Uterus (tissue), 4 donors: ENCODE data around the gene SYT2. TPM values are rescaled to one million over a fixed set of nuclear protein-coding genes. Genes with fewer than 3 reads are reported as not detected.

Source experiments
- DNase-seq, 2 donors: peaks; one replicate each; pipeline ENCODE4 v3.0.0-alpha.2; 2019 to 2020
- H3K27ac ChIP-seq, 2 donors: fragments of 200-600 bp; sonication (generic); 1 replicate in 1 of 2; 2 replicates in 1 of 2; pipeline ENCODE4 v1.5.1; 2016 to 2018
- H3K27me3 ChIP-seq, 2 donors: fragments of 200-600 bp; sonication (generic); one replicate each; pipeline ENCODE4 v1.5.1; 2018 to 2019; ENCODE audit warnings: control low read depth in 1 of 2
- H3K36me3 ChIP-seq, 2 donors: fragments of 200-600 bp; sonication (generic); one replicate each; pipeline ENCODE4 v1.5.1; 2019; ENCODE audit warnings: control low read depth in 1 of 2
- H3K4me1 ChIP-seq, 2 donors: fragments of 200-600 bp; sonication (generic); one replicate each; pipeline ENCODE4 v1.5.1; 2018 to 2019; ENCODE audit warnings: control low read depth in 1 of 2
- H3K4me3 ChIP-seq, 2 donors: fragments of 200-600 bp; sonication (generic); 1 replicate in 1 of 2; 2 replicates in 1 of 2; pipeline ENCODE4 v1.5.1; 2018 to 2019; ENCODE audit warnings: mild to moderate bottlenecking in 1 of 2
- H3K9me3 ChIP-seq, 2 donors: fragments of 200-600 bp; sonication (generic); one replicate each; pipeline ENCODE4 v1.5.1; 2019; ENCODE audit warnings: control low read depth in 1 of 2
- POLR2A ChIP-seq, 2 donors: fragments of 450-650 bp; IDR thresholded peaks; one replicate each; pipeline ENCODE4 v1.6.1; 2016; ENCODE audit warnings: antibody characterized with exemption in 2 of 2, mild to moderate bottlenecking in 1 of 2, moderate library complexity in 1 of 2
- intact Hi-C: fragments of 100-400 bp; cut with DNase I; formaldehyde crosslinking; loops from one replicate; pipeline ENCODE4 v1.15.1; 2023; ENCODE audit warnings: low total_unique reads
- total RNA-seq, 4 donors: library from RNA; depleted of rRNA in 3 of 4; stranded (reverse); fragments of >200 nt in 3 of 4; gene quantifications; one replicate each; pipeline versions ENCODE4 v1.1.0 to v1.2.4, GENCODE V29; 2014 to 2023
- TF ChIP-seq, protein P1 (sequence below), 4 experiments: fragments of 200-600 bp in 2 of 4; fragments of 450-650 bp in 2 of 4; sonication (generic) in 2 of 4; IDR thresholded peaks; one replicate each; pipeline ENCODE4 v1.5.1; 2016 to 2019; ENCODE audit warnings: antibody characterized with exemption in 4 of 4, mild to moderate bottlenecking in 2 of 4, moderate library complexity in 1 of 4
- donor health status: DM: yes; HTN: yes; CAD: no.

The SYT2 gene
- total RNA-seq, 4 donors from 2014 or later = 1.1 TPM; not detected in 3

DNA sequence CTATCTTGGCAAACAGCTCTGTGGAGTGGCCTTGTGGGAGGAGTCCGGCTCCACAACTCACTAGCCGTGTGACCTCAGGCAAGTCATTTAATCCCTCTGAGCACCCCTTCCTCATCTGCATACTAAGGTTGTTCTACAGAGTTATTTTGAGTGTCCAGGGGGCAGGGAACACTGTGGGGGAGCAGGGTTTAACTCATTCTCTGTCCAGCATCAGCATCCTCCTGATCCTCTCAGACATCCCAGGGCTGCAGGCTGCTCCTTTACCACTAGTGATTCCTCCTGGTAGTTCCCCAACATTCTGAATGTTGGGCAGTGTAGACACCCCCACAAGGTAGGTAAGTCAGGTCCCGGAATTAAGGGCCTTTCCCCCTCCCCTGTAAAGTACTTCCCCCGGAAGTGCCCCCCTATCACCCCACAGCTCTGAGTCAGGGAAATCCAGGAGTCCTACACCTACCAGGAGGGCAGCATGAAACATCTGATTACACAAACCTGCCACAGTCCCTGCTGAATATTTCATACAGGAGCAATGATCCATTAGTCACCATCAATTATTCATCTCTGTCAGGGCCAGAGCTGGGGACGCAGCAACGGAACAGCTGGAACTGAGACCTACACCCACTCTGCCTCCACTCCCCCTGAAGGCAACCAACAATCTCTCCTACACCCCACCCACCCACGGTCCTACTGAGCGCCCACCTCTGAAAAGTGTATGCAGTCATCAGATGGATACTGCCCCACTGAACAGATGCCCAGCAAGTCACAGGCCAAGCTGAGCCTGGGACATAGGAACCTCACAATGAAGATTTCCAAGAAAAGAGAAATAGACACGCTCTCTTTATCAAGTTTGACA lies 20.5 kb downstream of the SYT2 start:
- H3K9me3 ChIP-seq = no peaks in the 10 kb centered on the region
- intact Hi-C loops = no loop called here
- TF ChIP-seq, protein P1, sequence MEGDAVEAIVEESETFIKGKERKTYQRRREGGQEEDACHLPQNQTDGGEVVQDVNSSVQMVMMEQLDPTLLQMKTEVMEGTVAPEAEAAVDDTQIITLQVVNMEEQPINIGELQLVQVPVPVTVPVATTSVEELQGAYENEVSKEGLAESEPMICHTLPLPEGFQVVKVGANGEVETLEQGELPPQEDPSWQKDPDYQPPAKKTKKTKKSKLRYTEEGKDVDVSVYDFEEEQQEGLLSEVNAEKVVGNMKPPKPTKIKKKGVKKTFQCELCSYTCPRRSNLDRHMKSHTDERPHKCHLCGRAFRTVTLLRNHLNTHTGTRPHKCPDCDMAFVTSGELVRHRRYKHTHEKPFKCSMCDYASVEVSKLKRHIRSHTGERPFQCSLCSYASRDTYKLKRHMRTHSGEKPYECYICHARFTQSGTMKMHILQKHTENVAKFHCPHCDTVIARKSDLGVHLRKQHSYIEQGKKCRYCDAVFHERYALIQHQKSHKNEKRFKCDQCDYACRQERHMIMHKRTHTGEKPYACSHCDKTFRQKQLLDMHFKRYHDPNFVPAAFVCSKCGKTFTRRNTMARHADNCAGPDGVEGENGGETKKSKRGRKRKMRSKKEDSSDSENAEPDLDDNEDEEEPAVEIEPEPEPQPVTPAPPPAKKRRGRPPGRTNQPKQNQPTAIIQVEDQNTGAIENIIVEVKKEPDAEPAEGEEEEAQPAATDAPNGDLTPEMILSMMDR (IDR thresholded peaks at IDR 0.05) = no peak
- TF ChIP-seq POLR2A (IDR thresholded peaks at IDR 0.05) = no peak
- no peaks in the 10 kb centered on the region for H3K36me3 ChIP-seq
- H3K4me1 ChIP-seq = no peaks in the 10 kb centered on the region
- no peak overlapping the region for H3K27ac ChIP-seq
- no peak for DNase-seq
- no peaks in the 10 kb centered on the region for H3K27me3 ChIP-seq
- H3K4me3 ChIP-seq = no peak overlapping the region

DNA sequence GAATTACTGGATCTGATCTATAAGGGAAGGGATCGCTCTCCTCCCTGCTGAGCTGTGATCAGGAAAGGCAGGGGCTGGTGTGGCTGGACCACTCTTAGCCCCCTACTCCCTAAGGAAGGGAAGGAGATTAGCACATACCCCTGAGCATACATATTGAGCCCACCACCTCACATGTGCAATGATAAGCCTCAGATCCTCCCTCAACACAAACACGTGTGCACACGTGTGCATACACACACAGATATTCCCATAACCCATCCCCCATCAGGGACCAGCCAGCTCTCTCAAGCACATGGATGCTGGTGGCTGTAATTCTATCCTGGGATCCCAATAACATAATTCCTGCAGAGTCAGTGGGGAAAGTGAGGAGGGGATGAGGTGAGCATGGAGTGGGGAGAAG lies 21.2 kb downstream of the SYT2 start:
- H3K27me3 ChIP-seq = no peaks in the 10 kb centered on the region
- intact Hi-C loops = no loop called here

DNA sequence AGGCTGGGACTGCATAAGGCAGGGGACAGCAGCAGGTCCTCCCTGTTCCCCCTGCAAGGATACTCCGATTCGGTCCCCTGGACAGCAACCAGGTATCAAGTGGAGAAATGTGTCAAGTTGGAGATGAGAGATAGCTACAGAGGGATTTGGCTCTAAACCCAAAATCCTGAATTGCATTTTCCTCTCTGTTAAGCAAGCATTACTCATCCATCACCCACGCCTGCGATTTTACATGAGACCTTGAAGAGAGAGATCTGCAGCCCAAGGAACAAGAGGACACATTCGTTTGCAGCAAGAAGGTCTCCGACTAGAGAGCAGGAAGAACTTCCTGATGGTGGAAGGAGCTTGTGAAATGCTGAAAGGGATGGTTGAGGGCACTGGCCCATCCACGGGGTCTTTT lies 21.9 kb downstream of the SYT2 start:
- TF ChIP-seq, protein P1 (IDR thresholded peaks at IDR 0.05) = no peak
- TF ChIP-seq POLR2A (IDR thresholded peaks at IDR 0.05) = no peak
- intact Hi-C loops = no loop called here
- no peaks in the 10 kb centered on the region for H3K36me3 ChIP-seq
- no peaks in the 10 kb centered on the region for H3K4me1 ChIP-seq
- H3K27ac ChIP-seq = no peak overlapping the region
- H3K27me3 ChIP-seq = no peaks in the 10 kb centered on the region
- H3K4me3 ChIP-seq = no peak overlapping the region
- H3K9me3 ChIP-seq = no peaks in the 10 kb centered on the region
- no peak for DNase-seq

More for the DNA sequence above, 21.2 kb downstream of the SYT2 start:
- no peak overlapping the region for H3K27ac ChIP-seq
- no peak overlapping the region for H3K4me3 ChIP-seq
- no peak for DNase-seq
- no peaks in the 10 kb centered on the region for H3K9me3 ChIP-seq
- no peaks in the 10 kb centered on the region for H3K4me1 ChIP-seq
- no peak for TF ChIP-seq POLR2A (IDR thresholded peaks at IDR 0.05)
- TF ChIP-seq, protein P1 (IDR thresholded peaks at IDR 0.05) = no peak
- H3K36me3 ChIP-seq = no peaks in the 10 kb centered on the region

DNA sequence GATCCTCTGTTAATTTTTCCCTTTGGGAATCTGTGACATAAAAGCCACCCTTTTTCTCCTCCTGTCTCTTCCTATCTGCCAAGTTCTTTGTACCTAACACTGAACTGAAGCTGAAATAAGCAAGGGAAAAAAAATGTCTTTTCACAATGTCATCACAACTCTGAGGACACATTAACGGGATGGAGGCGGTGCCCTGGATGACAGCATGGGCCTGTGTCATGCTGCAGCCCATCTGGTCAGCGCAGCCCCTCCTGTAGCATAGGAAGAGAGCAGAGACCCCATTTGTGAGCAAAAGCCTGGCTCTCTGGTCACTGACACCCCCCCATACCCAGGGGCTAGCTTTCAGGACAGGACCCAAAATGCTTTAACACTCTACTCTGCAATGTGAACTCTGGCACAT lies 22.5 kb downstream of the SYT2 start:
- no peak overlapping the region for H3K4me3 ChIP-seq
- no peaks in the 10 kb centered on the region for H3K27me3 ChIP-seq
- intact Hi-C loops = no loop called here
- H3K27ac ChIP-seq = no peak overlapping the region
- no peaks in the 10 kb centered on the region for H3K36me3 ChIP-seq
- H3K9me3 ChIP-seq = no peaks in the 10 kb centered on the region
- DNase-seq = no peak
- no peak for TF ChIP-seq POLR2A (IDR thresholded peaks at IDR 0.05)
- TF ChIP-seq, protein P1 (IDR thresholded peaks at IDR 0.05) = no peak
- no peaks in the 10 kb centered on the region for H3K4me1 ChIP-seq

DNA sequence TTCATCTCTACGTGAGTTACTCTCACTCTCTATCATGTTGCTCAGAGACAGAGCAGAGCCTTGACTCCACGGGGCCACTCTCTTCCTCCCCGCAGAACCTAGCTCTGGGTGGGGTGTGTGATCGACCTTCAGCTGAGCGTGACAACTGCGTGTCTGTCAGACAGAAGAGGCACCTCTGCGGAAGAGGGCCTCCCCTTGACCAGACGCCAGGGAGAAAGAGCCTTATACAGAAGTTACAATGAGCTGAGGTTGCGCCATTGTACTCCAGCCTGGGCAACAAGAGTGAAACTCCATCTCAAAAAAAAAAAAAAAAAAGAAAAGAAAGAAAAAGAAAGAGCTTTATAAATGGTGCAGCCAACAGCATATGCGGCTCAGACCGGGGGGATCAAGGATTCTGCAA lies 22.9 kb downstream of the SYT2 start:
- no peak for DNase-seq
- no peaks in the 10 kb centered on the region for H3K27me3 ChIP-seq
- H3K4me1 ChIP-seq = no peaks in the 10 kb centered on the region
- no peaks in the 10 kb centered on the region for H3K36me3 ChIP-seq
- no peaks in the 10 kb centered on the region for H3K9me3 ChIP-seq
- H3K4me3 ChIP-seq = no peak overlapping the region
- no peak overlapping the region for H3K27ac ChIP-seq
- intact Hi-C loops = no loop called here
- TF ChIP-seq POLR2A (IDR thresholded peaks at IDR 0.05) = no peak
- TF ChIP-seq, protein P1 (IDR thresholded peaks at IDR 0.05) = no peak
